ENCODE results near the gene GJD3. TPM values are rescaled to one million over a fixed set of nuclear protein-coding genes. Genes with fewer than 3 reads are reported as not detected.
"Not testable (repeated sequence)": the region's sequence is repeated elsewhere in the genome, so short reads cannot be mapped to it uniquely, and the experiment has no call there.

GJD3 gene
- total and polyA plus RNA-seq, 8 donors: 0.18 to 3.6 (median 3.0) TPM; not detected in 5

DNA sequence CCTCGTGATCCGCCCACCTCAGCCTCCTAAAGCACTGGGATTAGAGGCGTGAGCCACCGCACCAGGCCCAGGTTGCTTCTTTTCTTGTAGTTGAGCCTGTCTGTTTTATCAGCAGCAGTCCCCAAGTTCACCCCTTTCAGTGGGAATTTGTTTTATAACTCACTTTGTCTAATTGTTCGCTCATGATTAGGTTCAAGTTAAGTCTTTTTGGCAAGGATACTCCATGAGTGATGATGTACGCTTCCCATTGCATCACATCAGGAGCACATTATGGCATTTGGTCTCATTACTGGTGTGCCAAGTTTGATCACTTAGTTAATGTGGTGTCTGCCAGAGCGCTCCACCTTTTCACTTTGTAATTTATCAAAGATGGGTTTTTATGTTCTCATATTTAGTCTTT is 14.4 kb upstream of the GJD3 start:
- TF ChIP-seq, protein P1, sequence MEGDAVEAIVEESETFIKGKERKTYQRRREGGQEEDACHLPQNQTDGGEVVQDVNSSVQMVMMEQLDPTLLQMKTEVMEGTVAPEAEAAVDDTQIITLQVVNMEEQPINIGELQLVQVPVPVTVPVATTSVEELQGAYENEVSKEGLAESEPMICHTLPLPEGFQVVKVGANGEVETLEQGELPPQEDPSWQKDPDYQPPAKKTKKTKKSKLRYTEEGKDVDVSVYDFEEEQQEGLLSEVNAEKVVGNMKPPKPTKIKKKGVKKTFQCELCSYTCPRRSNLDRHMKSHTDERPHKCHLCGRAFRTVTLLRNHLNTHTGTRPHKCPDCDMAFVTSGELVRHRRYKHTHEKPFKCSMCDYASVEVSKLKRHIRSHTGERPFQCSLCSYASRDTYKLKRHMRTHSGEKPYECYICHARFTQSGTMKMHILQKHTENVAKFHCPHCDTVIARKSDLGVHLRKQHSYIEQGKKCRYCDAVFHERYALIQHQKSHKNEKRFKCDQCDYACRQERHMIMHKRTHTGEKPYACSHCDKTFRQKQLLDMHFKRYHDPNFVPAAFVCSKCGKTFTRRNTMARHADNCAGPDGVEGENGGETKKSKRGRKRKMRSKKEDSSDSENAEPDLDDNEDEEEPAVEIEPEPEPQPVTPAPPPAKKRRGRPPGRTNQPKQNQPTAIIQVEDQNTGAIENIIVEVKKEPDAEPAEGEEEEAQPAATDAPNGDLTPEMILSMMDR (IDR thresholded peaks at IDR 0.05): no peak
- DNase-seq (no peak), ATAC-seq (no peak)
- H3K27ac ChIP-seq: no peak overlapping the region
- H3K36me3 ChIP-seq: no peaks in the 10 kb centered on the region
- no peaks in the 10 kb centered on the region for H3K9me3 ChIP-seq
- no peaks in the 10 kb centered on the region for H3K4me1 ChIP-seq
- H3K4me3 ChIP-seq: no peak overlapping the region
- intact Hi-C loops (cut with DNase I): no loop called here
- no peaks in the 10 kb centered on the region for H3K27me3 ChIP-seq

DNA sequence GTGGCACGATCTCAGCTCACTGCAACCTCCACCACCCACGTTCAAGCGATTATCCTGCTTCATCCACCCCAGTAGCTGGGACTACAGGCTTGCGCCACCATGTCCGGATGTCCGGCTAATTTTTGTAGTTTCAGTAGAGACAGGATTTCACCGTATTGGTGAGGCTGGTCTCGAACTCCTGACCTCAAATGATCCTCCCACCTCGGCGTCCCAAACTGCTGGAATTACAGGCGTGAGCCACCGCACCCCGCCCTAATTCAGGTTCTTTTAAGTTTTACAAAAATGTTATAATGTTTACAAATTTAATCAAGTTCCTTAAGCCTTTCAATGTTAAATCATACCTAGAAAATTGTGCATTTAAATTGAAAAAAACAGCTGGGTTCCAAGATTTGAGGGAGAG is 13.3 kb upstream of the GJD3 start:
- Histone ChIP-seq H3K27me3 (no peaks in the 10 kb centered on the region), H3K27ac (no peak overlapping the region), H3K4me1 (no peaks in the 10 kb centered on the region), H3K4me3 (no peak overlapping the region), H3K36me3 (no peaks in the 10 kb centered on the region), H3K9me3 (no peaks in the 10 kb centered on the region)
- intact Hi-C loops (cut with DNase I): no loop called here
- DNase-seq (no peak), ATAC-seq (no peak)
- TF ChIP-seq, protein P1 (IDR thresholded peaks at IDR 0.05): no peak

DNA sequence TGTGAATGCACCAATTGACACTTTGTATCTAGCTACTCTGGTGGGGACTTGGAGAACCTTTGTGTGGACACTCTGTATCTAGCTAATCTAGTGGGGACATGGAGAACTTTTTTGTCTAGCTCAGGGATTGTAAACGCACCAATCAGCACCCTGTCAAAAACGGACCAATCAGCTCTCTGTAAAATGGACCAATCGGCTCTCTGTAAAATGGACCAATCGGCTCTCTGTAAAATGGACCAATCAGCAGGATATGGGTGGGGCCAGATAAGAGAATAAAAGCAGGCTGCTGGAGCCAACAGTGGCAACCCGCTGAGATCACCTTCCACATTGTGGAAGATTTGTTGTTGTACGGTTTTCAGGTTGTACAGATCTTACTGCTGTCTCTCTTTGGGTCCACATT is 12.0 kb upstream of the GJD3 start:
- H3K9me3 ChIP-seq; intact Hi-C loops (cut with DNase I); H3K36me3 ChIP-seq; DNase-seq; H3K4me3 ChIP-seq; H3K4me1 ChIP-seq; ATAC-seq; H3K27me3 ChIP-seq; H3K27ac ChIP-seq: not testable (repeated sequence)

DNA sequence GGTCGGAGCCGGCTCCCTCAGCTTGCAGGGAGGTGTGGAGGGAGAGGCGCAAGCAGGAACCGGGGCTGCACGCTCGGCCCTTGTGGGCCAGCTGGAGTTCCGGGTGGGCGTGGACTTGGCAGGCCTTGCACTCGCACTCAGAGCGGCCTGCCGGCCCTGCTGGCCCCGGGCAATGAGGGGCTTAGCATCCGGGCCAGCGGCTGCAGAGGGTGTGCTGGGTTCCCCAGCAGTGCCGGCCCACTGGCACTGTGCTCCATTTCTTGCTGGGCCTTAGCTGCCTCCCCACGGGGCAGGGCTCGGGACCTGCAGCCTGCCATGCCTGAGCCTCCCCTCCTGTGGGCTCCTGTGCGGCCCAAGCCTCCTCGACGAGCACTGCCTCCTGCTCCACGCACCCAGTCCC is 11.2 kb upstream of the GJD3 start:
- H3K27me3 ChIP-seq; H3K4me3 ChIP-seq; H3K36me3 ChIP-seq; DNase-seq; H3K9me3 ChIP-seq; intact Hi-C loops (cut with DNase I); H3K27ac ChIP-seq; H3K4me1 ChIP-seq; ATAC-seq: not testable (repeated sequence)

DNA sequence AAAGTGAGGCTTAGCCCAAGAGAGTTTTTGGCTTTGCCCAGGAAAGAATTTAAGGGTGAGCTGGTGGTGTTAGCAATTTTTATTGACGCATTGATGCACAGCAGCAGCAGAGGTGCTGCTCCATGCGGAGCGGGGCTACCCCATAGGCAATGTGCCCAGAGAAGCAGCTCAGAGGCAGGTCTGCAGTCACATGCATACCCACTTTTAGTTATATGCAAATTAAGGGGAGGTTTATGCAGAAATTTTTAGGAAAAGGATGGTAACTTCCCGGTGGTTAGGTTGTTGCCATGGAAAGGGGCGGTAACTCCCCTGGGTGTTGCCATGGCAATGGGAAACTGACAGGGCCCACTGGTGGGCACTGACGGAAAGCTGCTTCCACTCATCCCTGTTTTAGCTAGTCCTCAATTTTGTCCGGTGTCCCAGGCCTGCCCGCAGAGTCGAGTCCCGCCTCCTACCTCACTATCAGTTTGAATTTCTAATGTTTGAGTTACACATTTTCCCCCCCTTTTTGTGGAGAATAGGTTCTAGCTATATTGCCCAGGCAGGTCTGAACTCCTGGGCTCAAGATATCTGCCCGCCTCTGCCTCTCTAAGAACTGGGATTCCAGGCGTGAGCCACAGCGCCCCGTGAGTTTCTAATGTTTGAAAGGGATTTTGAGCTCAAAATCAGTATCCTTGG is 10.4 kb upstream of the GJD3 start:
- H3K36me3 ChIP-seq: no peaks in the 10 kb centered on the region
- intact Hi-C loops (cut with DNase I): no loop called here
- no peak for DNase-seq
- H3K9me3 ChIP-seq: no peaks in the 10 kb centered on the region
- TF ChIP-seq, protein P1 (IDR thresholded peaks at IDR 0.05): no peak
- no peak for ATAC-seq
- no peaks in the 10 kb centered on the region for H3K4me1 ChIP-seq
- no peaks in the 10 kb centered on the region for H3K27me3 ChIP-seq
- no peak overlapping the region for H3K27ac ChIP-seq
- no peak overlapping the region for H3K4me3 ChIP-seq

DNA sequence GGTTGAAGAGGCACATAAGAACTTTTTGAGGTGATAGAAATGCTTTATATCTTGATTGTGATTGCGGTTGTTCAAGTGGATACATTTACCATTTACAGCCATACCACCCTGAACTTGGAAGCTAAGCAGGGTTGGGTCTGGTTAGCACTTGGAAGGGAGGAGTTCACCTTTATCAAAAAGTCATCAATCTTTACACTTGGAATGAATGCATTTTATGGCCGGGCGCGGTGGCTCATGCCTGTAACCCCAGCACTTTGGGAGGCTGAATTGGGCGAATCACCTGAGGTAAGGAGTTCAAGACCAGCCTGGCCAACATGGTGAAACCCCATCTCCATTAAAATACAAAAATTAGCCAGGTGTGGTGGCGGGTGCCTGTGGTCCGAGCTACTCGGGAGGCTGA is 9.5 kb upstream of the GJD3 start:
- no peaks in the 10 kb centered on the region for H3K36me3 ChIP-seq
- no peaks in the 10 kb centered on the region for H3K27me3 ChIP-seq
- H3K4me1 ChIP-seq: no peaks in the 10 kb centered on the region
- TF ChIP-seq, protein P1 (IDR thresholded peaks at IDR 0.05): no peak
- no peak for ATAC-seq
- intact Hi-C loops (cut with DNase I): no loop called here
- H3K4me3 ChIP-seq: no peak overlapping the region
- no peak for DNase-seq
- no peaks in the 10 kb centered on the region for H3K9me3 ChIP-seq
- no peak overlapping the region for H3K27ac ChIP-seq
